DOHH2 (cell line): ENCODE data around the gene SF3A2.

ENCODE experiments used
- EZH2phosphoT487 ChIP-seq: fragments of 200-600 bp; sonication (generic); IDR thresholded peaks from 2 replicates; pipeline ENCODE4 v1.6.1; 2017; ENCODE audit warnings: borderline replicate concordance, mild to moderate bottlenecking, antibody characterized with exemption, low read length, moderate library complexity, mixed read lengths
- TF ChIP-seq, protein P1 (sequence below): fragments of 200-600 bp; sonication (generic); IDR thresholded peaks from one replicate; pipeline ENCODE4 v1.5.1; 2014; ENCODE audit warnings: antibody characterized with exemption, mild to moderate bottlenecking, low read depth, low read length; ENCODE audit not compliant: poor library complexity, severe bottlenecking

DNA sequence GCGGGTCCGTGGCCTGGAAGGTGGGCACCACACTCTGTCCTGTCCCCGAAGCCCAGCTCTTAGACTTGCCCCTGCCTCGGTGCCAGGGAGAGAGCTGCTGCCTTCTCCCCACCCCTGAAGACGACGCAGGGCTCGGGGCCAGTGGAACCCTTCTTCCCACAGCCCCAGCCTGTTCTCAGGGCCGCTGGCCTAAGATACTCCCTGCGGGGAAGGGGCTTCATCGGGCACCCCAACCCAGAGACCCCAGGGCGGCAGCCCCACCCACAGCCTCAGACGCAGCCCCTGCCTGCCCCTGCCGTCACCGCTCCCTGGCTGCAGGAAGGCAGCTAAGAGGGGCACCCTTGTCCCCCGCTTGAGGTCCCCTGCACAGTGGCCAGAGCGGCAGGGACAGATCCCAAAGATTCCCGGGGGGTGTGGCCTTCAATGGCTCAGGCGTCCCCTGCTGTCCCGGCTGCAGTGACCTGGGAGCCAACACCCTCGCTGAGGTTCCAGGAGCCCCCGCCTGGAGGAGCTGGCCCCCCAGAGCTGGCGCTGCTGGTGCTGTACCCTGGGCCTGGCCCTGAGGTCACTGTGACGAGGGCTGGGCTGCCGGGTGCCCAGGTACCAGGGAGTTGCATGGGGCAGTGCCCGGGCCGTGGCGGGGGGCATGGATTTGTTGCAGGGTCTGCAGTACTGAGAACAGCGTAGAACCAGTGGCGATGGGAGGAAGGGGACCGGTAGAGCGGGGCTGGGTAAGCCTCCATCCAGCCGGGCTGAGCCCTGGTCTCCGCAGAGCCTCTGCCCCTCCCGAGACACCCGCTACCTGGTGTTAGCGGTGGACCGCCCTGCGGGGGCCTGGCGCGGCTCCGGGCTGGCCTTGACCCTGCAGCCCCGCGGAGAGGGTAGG is 13.5 kb downstream of the SF3A2 start:
- TF ChIP-seq, protein P1, sequence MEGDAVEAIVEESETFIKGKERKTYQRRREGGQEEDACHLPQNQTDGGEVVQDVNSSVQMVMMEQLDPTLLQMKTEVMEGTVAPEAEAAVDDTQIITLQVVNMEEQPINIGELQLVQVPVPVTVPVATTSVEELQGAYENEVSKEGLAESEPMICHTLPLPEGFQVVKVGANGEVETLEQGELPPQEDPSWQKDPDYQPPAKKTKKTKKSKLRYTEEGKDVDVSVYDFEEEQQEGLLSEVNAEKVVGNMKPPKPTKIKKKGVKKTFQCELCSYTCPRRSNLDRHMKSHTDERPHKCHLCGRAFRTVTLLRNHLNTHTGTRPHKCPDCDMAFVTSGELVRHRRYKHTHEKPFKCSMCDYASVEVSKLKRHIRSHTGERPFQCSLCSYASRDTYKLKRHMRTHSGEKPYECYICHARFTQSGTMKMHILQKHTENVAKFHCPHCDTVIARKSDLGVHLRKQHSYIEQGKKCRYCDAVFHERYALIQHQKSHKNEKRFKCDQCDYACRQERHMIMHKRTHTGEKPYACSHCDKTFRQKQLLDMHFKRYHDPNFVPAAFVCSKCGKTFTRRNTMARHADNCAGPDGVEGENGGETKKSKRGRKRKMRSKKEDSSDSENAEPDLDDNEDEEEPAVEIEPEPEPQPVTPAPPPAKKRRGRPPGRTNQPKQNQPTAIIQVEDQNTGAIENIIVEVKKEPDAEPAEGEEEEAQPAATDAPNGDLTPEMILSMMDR: no peak
- TF ChIP-seq EZH2phosphoT487: no peak
